K562 (cell line): ENCODE data around the gene ULK1. TPM values are rescaled to one million over a fixed set of nuclear protein-coding genes. Genes with fewer than 3 reads are reported as not detected.

Source experiments
- CREB1 ChIP-seq, 2 experiments: sonication (generic) in 1 of 2; formaldehyde crosslinking in 1 of 2; IDR thresholded peaks; 2 replicates each; pipeline versions ENCODE4 v1.6.1 to v1.8.0; 2012 to 2022; ENCODE audit warnings: inconsistent platforms in 1 of 2, mild to moderate bottlenecking in 1 of 2, missing genetic modification reagents in 1 of 2, moderate library complexity in 1 of 2
- CREM ChIP-seq: IDR thresholded peaks from 2 replicates; pipeline ENCODE4 v1.6.1; 2014; ENCODE audit warnings: antibody characterized with exemption, low read depth
- ELF4 ChIP-seq: fragments of 450-650 bp; formaldehyde crosslinking; IDR thresholded peaks from 2 replicates; pipeline ENCODE4 v1.4.0; 2022; ENCODE audit warnings: missing genetic modification characterization
- FIP1L1 ChIP-seq: fragments of 200-400 bp; formaldehyde crosslinking; IDR thresholded peaks from 2 replicates; pipeline ENCODE4 v1.6.1; 2018; ENCODE audit warnings: mild to moderate bottlenecking, low read depth, low read length; ENCODE audit not compliant: poor library complexity, severe bottlenecking
- IRF2 ChIP-seq: sonication (generic); formaldehyde crosslinking; IDR thresholded peaks from 2 replicates; pipeline ENCODE4 v1.8.1; 2022; ENCODE audit warnings: mild to moderate bottlenecking, missing genetic modification reagents
- NFIX ChIP-seq: fragments of 250-450 bp; sonication (Bioruptor Pico); IDR thresholded peaks from 2 replicates; pipeline ENCODE4 v1.4.0; 2020; ENCODE audit warnings: low read depth, mild to moderate bottlenecking, moderate library complexity
- PHB2 ChIP-seq: fragments of 450-650 bp; IDR thresholded peaks from 2 replicates; pipeline ENCODE4 v1.6.1; 2017; ENCODE audit warnings: low read depth
- RBM14 ChIP-seq: fragments of 200-400 bp; formaldehyde crosslinking; IDR thresholded peaks from 2 replicates; pipeline ENCODE4 v1.6.1; 2018; ENCODE audit warnings: low read depth, mild to moderate bottlenecking, low read length, moderate library complexity, borderline replicate concordance; ENCODE audit not compliant: insufficient read depth
- SMARCA5 ChIP-seq: fragments of 450-650 bp; IDR thresholded peaks from 2 replicates; pipeline ENCODE4 v1.6.1; 2016
- SMARCE1 ChIP-seq: fragments of 450-650 bp; IDR thresholded peaks from 2 replicates; pipeline ENCODE4 v1.7.1; 2016; ENCODE audit warnings: mild to moderate bottlenecking
- TCF7L2 ChIP-seq: fragments of 150-350 bp; IDR thresholded peaks from 2 replicates; pipeline ENCODE4 v1.6.1; 2016; ENCODE audit warnings: low read depth, mild to moderate bottlenecking, low read length, moderate library complexity
- ZBTB7A ChIP-seq: IDR thresholded peaks from 2 replicates; pipeline ENCODE4 v1.6.1; 2011; ENCODE audit warnings: low read depth, mild to moderate bottlenecking, low read length, moderate library complexity, borderline replicate concordance; ENCODE audit not compliant: control insufficient read depth
- ZNF41 ChIP-seq: fragments of 250-450 bp; sonication (Bioruptor Pico); conservative IDR thresholded peaks from 2 replicates; pipeline ENCODE4 v1.4.0; 2020; ENCODE audit warnings: mild to moderate bottlenecking
- ZNF740 ChIP-seq, 3 experiments: fragments of 200-800 bp in 1 of 3; sonication (Bioruptor generic) in 1 of 3; sonication (generic) in 1 of 3; formaldehyde crosslinking in 1 of 3; IDR thresholded peaks; 2 replicates each; pipeline versions ENCODE4 v1.6.1 to v1.8.0; 2016 to 2022; ENCODE audit warnings: mild to moderate bottlenecking in 2 of 3, missing compliant biosample characterization in 2 of 3, missing genetic modification characterization in 2 of 3, missing genetic modification reagents in 1 of 3
- polyA plus RNA-seq, 8 experiments: library from polyadenylated mRNA; depleted of rRNA in 4 of 8; stranded (reverse) in 5 of 8; unstranded in 3 of 8; fragments of >200 nt; fragmentation: Nextera tagmentation in 2 of 8; fragmentation: Illumina TruSeq in 1 of 8; extraction: Ambion mirVana in 2 of 8; extraction: Trizol in 1 of 8; gene quantifications; 2 replicates each; pipeline versions ENCODE4 v1.2.1 to v1.2.3, GENCODE V29; 2011 to 2014; ENCODE audit warnings: inconsistent platforms in 1 of 8, missing spikeins in 1 of 8
- total RNA-seq, 7 experiments: library from RNA; depleted of rRNA in 6 of 7; stranded (reverse); fragments of >200 nt in 6 of 7; fragmentation: Illumina TruSeq in 2 of 7; extraction: Trizol in 2 of 7; gene quantifications; 2 replicates each; pipeline versions ENCODE4 v1.2.1 to v1.2.3, GENCODE V29; 2011 to 2021; ENCODE audit warnings: low replicate concordance in 1 of 7
- TF ChIP-seq, protein P1 (sequence below): IDR thresholded peaks from 3 replicates; pipeline ENCODE4 v1.6.1; 2011; ENCODE audit warnings: borderline replicate concordance, mild to moderate bottlenecking, moderate library complexity; ENCODE audit not compliant: insufficient read length; ENCODE audit errors: extremely low read depth
- TF ChIP-seq, protein P2 (sequence below): fragments of 450-650 bp; formaldehyde crosslinking; IDR thresholded peaks from 2 replicates; pipeline ENCODE4 v1.4.0; 2020; ENCODE audit warnings: mild to moderate bottlenecking, moderate library complexity
- TF ChIP-seq, protein P3 (sequence below), 2 experiments: fragments of 150-350 bp in 1 of 2; IDR thresholded peaks; 2 replicates each; pipeline ENCODE4 v1.6.1; 2012 to 2016; ENCODE audit warnings: low read depth in 2 of 2, low read length in 2 of 2, mild to moderate bottlenecking in 1 of 2, moderate library complexity in 1 of 2

Gene ULK1
- total and polyA plus RNA-seq, 9 of the 15 experiments (the other 6 are each of a cell fraction or from before 2014, with no cell fraction given), result 0.15 to 29.4 (median 2.5) TPM

DNA sequence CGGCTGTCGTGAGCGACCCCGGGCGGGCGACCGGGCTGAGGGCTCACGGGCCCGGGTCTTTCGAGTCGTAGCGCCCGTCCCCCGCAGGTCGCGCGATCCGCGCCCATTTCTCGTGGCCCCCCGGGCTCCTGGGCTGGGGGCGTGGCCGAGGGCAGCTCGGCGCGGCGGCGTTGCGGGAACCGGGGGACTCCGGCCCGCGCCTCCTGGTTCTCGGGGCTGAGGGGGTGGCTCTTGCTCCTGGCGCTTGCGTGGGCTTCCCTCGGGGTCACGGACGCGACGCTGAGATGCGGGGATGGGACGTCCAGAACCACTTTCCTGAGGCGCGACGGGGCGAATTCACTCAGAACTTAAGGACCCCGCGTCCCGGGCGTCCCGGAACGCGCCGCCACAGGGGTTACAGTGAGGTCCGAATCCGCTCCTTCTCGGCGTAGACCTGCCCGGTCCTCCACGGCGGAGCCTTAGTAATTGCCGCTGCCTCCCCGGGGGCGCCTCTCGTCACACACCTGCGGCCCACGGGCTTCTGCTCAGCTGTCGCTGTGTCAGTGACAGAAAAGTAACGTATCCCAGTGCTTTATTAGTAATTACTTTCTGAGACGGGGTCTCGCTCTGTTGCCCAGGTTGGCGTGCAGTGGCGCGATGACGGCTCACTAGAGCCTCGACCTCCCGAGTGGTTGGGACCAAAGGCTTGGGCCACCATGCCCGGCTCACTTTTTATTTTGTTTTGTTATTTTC is 55.9 kb downstream of the ULK1 start (continued):
- TF ChIP-seq ELF4, result no peak
- TF ChIP-seq SMARCE1, result no peak
- 0 out of 2 replicates have a peak, but pooled peaks have one; percentile 27 for TF ChIP-seq RBM14
- TF ChIP-seq CREB1 (IDR thresholded peaks at IDR 0.05), result peak; percentile 37; the same call in 1 of the 2 replicates
- TF ChIP-seq CREB1 (CRISPR knock-in tag; IDR thresholded peaks at IDR 0.05), result no peak
- TF ChIP-seq SMARCA5, result 0 out of 2 replicates have a peak, but pooled peaks have one; percentile 13
- no peak for TF ChIP-seq NFIX (CRISPR knock-in tag)
- TF ChIP-seq FIP1L1, result peak; percentile 57
- peak; percentile 51 for TF ChIP-seq CREM
- TF ChIP-seq TCF7L2, result no peak
- TF ChIP-seq, protein P1, sequence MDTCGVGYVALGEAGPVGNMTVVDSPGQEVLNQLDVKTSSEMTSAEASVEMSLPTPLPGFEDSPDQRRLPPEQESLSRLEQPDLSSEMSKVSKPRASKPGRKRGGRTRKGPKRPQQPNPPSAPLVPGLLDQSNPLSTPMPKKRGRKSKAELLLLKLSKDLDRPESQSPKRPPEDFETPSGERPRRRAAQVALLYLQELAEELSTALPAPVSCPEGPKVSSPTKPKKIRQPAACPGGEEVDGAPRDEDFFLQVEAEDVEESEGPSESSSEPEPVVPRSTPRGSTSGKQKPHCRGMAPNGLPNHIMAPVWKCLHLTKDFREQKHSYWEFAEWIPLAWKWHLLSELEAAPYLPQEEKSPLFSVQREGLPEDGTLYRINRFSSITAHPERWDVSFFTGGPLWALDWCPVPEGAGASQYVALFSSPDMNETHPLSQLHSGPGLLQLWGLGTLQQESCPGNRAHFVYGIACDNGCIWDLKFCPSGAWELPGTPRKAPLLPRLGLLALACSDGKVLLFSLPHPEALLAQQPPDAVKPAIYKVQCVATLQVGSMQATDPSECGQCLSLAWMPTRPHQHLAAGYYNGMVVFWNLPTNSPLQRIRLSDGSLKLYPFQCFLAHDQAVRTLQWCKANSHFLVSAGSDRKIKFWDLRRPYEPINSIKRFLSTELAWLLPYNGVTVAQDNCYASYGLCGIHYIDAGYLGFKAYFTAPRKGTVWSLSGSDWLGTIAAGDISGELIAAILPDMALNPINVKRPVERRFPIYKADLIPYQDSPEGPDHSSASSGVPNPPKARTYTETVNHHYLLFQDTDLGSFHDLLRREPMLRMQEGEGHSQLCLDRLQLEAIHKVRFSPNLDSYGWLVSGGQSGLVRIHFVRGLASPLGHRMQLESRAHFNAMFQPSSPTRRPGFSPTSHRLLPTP, result no peak
- TF ChIP-seq, protein P2, sequence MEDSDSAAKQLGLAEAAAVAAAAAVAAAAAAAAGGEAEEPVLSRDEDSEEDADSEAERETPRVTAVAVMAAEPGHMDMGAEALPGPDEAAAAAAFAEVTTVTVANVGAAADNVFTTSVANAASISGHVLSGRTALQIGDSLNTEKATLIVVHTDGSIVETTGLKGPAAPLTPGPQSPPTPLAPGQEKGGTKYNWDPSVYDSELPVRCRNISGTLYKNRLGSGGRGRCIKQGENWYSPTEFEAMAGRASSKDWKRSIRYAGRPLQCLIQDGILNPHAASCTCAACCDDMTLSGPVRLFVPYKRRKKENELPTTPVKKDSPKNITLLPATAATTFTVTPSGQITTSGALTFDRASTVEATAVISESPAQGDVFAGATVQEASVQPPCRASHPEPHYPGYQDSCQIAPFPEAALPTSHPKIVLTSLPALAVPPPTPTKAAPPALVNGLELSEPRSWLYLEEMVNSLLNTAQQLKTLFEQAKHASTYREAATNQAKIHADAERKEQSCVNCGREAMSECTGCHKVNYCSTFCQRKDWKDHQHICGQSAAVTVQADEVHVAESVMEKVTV (CRISPR knock-in tag), result no peak
- TF ChIP-seq PHB2, result no peak
- no peak for TF ChIP-seq ZNF740 (CRISPR knock-in tag; IDR thresholded peaks at IDR 0.05)
- no peak for TF ChIP-seq ZNF740 (tag; IDR thresholded peaks at IDR 0.05)
- TF ChIP-seq, protein P3, sequence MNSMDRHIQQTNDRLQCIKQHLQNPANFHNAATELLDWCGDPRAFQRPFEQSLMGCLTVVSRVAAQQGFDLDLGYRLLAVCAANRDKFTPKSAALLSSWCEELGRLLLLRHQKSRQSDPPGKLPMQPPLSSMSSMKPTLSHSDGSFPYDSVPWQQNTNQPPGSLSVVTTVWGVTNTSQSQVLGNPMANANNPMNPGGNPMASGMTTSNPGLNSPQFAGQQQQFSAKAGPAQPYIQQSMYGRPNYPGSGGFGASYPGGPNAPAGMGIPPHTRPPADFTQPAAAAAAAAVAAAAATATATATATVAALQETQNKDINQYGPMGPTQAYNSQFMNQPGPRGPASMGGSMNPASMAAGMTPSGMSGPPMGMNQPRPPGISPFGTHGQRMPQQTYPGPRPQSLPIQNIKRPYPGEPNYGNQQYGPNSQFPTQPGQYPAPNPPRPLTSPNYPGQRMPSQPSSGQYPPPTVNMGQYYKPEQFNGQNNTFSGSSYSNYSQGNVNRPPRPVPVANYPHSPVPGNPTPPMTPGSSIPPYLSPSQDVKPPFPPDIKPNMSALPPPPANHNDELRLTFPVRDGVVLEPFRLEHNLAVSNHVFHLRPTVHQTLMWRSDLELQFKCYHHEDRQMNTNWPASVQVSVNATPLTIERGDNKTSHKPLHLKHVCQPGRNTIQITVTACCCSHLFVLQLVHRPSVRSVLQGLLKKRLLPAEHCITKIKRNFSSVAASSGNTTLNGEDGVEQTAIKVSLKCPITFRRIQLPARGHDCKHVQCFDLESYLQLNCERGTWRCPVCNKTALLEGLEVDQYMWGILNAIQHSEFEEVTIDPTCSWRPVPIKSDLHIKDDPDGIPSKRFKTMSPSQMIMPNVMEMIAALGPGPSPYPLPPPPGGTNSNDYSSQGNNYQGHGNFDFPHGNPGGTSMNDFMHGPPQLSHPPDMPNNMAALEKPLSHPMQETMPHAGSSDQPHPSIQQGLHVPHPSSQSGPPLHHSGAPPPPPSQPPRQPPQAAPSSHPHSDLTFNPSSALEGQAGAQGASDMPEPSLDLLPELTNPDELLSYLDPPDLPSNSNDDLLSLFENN (IDR thresholded peaks at IDR 0.05; ENCODE audit: low read depth in 2 of 2, low read length in 2 of 2), result no peak
- TF ChIP-seq ZBTB7A, result peak; percentile 66; the same call in 1 of the 2 replicates
- no peak for TF ChIP-seq ZNF41
- no peak for TF ChIP-seq IRF2 (CRISPR knock-in tag)
